ENCODE data around the gene SNRPN. TPM values are rescaled to one million over a fixed set of nuclear protein-coding genes. Genes with fewer than 3 reads are reported as not detected.

SNRPN gene
- polyA plus RNA-seq, 1 donor (not counting 4 experiments of a cell fraction or from before 2014, with no cell fraction given) = 93.0 TPM

DNA sequence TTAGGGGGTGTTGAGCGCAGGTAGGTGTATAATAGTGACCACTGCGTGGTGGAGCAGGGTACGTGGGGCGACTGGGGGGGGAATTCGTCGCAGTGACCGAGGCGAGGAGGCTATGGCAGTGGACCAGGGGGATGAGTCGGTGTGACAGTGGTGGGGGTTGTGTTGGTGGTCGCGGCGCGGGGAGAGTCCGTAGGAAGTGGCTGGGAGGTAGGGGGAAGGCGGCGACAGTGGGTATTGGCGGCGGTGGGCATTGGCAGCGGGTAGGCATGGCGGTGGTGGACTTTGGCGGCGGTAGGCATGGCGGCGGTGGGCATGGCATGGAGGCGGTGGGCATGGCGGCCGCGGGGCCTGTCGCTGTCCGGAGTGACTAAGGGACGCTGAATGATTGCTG, 739 bp downstream of the SNRPN start:
- TF ChIP-seq EZH2 (IDR thresholded peaks at IDR 0.05; ENCODE audit: low read length) = no peak
- TF ChIP-seq, protein P1, sequence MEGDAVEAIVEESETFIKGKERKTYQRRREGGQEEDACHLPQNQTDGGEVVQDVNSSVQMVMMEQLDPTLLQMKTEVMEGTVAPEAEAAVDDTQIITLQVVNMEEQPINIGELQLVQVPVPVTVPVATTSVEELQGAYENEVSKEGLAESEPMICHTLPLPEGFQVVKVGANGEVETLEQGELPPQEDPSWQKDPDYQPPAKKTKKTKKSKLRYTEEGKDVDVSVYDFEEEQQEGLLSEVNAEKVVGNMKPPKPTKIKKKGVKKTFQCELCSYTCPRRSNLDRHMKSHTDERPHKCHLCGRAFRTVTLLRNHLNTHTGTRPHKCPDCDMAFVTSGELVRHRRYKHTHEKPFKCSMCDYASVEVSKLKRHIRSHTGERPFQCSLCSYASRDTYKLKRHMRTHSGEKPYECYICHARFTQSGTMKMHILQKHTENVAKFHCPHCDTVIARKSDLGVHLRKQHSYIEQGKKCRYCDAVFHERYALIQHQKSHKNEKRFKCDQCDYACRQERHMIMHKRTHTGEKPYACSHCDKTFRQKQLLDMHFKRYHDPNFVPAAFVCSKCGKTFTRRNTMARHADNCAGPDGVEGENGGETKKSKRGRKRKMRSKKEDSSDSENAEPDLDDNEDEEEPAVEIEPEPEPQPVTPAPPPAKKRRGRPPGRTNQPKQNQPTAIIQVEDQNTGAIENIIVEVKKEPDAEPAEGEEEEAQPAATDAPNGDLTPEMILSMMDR (optimal IDR thresholded peaks at IDR 0.05 in 1 of 3, IDR thresholded peaks at IDR 0.05 in 1 of 3, conservative IDR thresholded peaks at IDR 0.05 in 1 of 3; ENCODE audit: extremely low read depth in 1 of 3, insufficient read depth in 2 of 3, low read length in 3 of 3) = no peak
- Histone ChIP-seq H3K36me3 (ENCODE audit: control insufficient read depth in 2 of 2, extremely low read depth in 1 of 2, insufficient read depth in 2 of 2, low read length in 2 of 2) (no peaks in the 10 kb centered on the region), H3K27me3 (ENCODE audit: control insufficient read depth, extremely low read depth, insufficient read depth, low read length) (no peaks in the 10 kb centered on the region), H2AFZ (ENCODE audit: control insufficient read depth, low read length) (peak overlapping the region; percentile 78), H3K9ac (ENCODE audit: control insufficient read depth, extremely low read depth, insufficient read depth, low read length) (peak overlapping the region; percentile 80), H3K4me3 (ENCODE audit: control insufficient read depth in 2 of 3, extremely low read depth in 1 of 3, insufficient read depth in 2 of 3, low read depth in 1 of 3, low read length in 3 of 3) (peak overlapping the region; percentile 56 to 88 (median 64)), H3K4me1 (ENCODE audit: control insufficient read depth, extremely low read depth, insufficient read depth, low read length) (no peaks in the 10 kb centered on the region), H3K79me2 (ENCODE audit: control insufficient read depth, insufficient read depth, low read length) (peaks cover 49% of the 10 kb centered on the region), H4K20me1 (ENCODE audit: control insufficient read depth, extremely low read depth, insufficient read depth, low read length) (no peaks in the 10 kb centered on the region), H3K4me2 (ENCODE audit: control insufficient read depth, extremely low read depth, insufficient read depth, low read depth, low read length) (peak overlapping the region; percentile 73), H3K9me1 (ENCODE audit: control insufficient read depth, extremely low read depth, insufficient read depth, low read length) (no peaks in the 10 kb centered on the region), H3K9me3 (ENCODE audit: control insufficient read depth, low read depth, low read length) (peaks cover 4% of the 10 kb centered on the region), H3K27ac (ENCODE audit: control insufficient read depth, insufficient read depth, low read length) (peak overlapping the region; percentile 67)
- dilution Hi-C loops (cut with MboI; ENCODE audit: extremely low pct_ligation_motif_present, low sequenced_read_pairs) = no loop called here
- FAIRE-seq = no peak
- no peak for DNase-seq (ENCODE audit: low read depth, low spot score)

DNA sequence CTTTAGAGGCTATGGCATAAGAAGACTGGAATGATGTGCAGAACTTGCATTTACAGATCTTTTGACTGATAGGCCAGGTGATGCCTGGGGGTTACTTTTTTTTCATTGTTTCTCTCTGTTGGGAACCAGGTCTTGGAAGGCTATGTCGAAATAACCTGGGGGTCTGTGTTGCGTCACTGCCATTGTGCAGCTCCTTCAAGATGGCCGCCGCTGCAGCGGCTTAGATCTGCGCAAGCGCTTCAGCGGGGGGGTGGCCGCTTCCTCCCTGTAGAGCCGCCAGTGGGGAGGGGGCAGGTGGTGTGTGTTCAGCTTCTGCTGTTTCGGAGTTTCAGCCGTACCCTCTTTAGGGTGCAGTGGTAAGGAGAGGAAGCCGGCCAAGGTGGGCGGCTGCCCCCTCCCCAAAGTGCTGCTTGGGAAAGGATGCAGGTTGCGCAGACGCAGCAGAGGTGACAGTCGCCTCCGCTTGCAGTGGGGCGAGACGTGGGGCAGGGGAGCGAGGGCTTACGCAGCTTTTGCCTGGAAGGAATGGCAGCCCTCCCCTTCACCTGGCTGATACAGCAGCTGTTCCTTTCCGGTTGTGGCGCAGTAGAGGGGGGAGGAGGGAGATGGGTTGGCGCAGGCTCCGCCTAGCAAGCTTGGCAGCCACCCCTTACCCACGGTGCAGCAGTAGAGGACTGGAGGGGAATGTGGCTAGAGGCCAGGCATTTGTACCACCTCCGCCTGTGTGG, 1.5 kb downstream of the SNRPN start:
- Histone ChIP-seq H3K4me2 (ENCODE audit: control insufficient read depth, extremely low read depth, insufficient read depth, low read depth, low read length) (peak overlapping the region; percentile 73), H3K79me2 (ENCODE audit: control insufficient read depth, insufficient read depth, low read length) (peaks cover 54% of the 10 kb centered on the region), H3K27me3 (ENCODE audit: control insufficient read depth, extremely low read depth, insufficient read depth, low read length) (no peaks in the 10 kb centered on the region), H3K36me3 (ENCODE audit: control insufficient read depth in 2 of 2, extremely low read depth in 1 of 2, insufficient read depth in 2 of 2, low read length in 2 of 2) (no peaks in the 10 kb centered on the region), H3K9ac (ENCODE audit: control insufficient read depth, extremely low read depth, insufficient read depth, low read length) (peak overlapping the region; percentile 80), H3K4me1 (ENCODE audit: control insufficient read depth, extremely low read depth, insufficient read depth, low read length) (no peaks in the 10 kb centered on the region), H2AFZ (ENCODE audit: control insufficient read depth, low read length) (peak overlapping the region; percentile 78), H3K9me3 (ENCODE audit: control insufficient read depth, low read depth, low read length) (peaks cover 4% of the 10 kb centered on the region), H4K20me1 (ENCODE audit: control insufficient read depth, extremely low read depth, insufficient read depth, low read length) (no peaks in the 10 kb centered on the region), H3K4me3 (ENCODE audit: control insufficient read depth in 2 of 3, extremely low read depth in 1 of 3, insufficient read depth in 2 of 3, low read depth in 1 of 3, low read length in 3 of 3) (peak overlapping the region; percentile 56 to 88 (median 64)), H3K9me1 (ENCODE audit: control insufficient read depth, extremely low read depth, insufficient read depth, low read length) (no peaks in the 10 kb centered on the region), H3K27ac (ENCODE audit: control insufficient read depth, insufficient read depth, low read length) (peak overlapping the region; percentile 67)
- dilution Hi-C loops (cut with MboI; ENCODE audit: extremely low pct_ligation_motif_present, low sequenced_read_pairs) = no loop called here
- no peak for TF ChIP-seq EZH2 (IDR thresholded peaks at IDR 0.05; ENCODE audit: low read length)
- TF ChIP-seq, protein P1 (optimal IDR thresholded peaks at IDR 0.05 in 1 of 3, IDR thresholded peaks at IDR 0.05 in 1 of 3, conservative IDR thresholded peaks at IDR 0.05 in 1 of 3; ENCODE audit: extremely low read depth in 1 of 3, insufficient read depth in 2 of 3, low read length in 3 of 3) = no peak
- FAIRE-seq (peak; percentile 5), DNase-seq (ENCODE audit: low read depth, low spot score) (no peak)
